Muscle layer of duodenum (tissue), 2 donors: ENCODE results near the gene FBLN2.
"Not testable (repeated sequence)": the region's sequence is repeated elsewhere in the genome, so short reads cannot be mapped to it uniquely, and the experiment has no call there.

Experiments
- H3K27ac ChIP-seq: one replicate; pipeline ENCODE4 v1.7.0; 2013; ENCODE audit warnings: mild to moderate bottlenecking, low read length
- H3K27me3 ChIP-seq: one replicate; pipeline ENCODE4 v1.7.0; 2013; ENCODE audit warnings: low read depth, mild to moderate bottlenecking, control low read depth, low read length
- H3K36me3 ChIP-seq, 2 donors: one replicate each; pipeline ENCODE4 v1.7.0; 2013; ENCODE audit warnings: low read length in 2 of 2, control low read depth in 1 of 2, mild to moderate bottlenecking in 1 of 2; ENCODE audit not compliant: insufficient read depth in 2 of 2, control insufficient read depth in 1 of 2
- H3K4me1 ChIP-seq, 2 donors: one replicate each; pipeline ENCODE4 v1.7.0; 2013; ENCODE audit warnings: low read length in 2 of 2, mild to moderate bottlenecking in 2 of 2, control low read depth in 1 of 2, moderate library complexity in 1 of 2; ENCODE audit not compliant: insufficient read depth in 2 of 2, control insufficient read depth in 1 of 2
- H3K4me3 ChIP-seq, 2 donors: one replicate each; pipeline ENCODE4 v1.7.0; 2013; ENCODE audit warnings: low read length in 2 of 2, low read depth in 1 of 2, mild to moderate bottlenecking in 1 of 2
- H3K9me3 ChIP-seq, 2 donors: one replicate each; pipeline ENCODE4 v1.7.0; 2013; ENCODE audit warnings: low read length in 2 of 2, control low read depth in 1 of 2, mild to moderate bottlenecking in 1 of 2; ENCODE audit not compliant: control insufficient read depth in 1 of 2
- donor health status: healthy.

FBLN2 gene

DNA sequence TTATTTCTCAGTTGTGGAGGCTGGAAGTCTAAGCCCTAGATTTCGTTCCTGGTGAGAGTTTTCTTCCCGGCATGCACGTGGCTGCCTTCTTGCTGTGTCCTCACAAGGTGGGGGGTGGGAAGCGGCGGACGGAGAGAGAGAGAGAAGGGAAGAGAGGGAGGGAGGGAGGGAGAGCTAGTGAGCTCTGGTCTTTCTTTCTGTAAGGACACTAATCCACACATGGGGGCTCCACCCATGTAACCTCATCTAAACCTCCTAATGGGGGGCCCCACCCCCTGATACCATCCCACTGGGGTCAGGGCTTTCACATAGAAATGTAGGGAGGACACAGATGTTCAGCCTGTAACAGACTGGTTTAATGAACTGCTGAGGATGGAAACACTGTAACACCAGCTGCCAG lies 7.3 kb downstream of the FBLN2 start:
- H3K27me3 ChIP-seq = peaks cover 5% of the 10 kb centered on the region
- no peak overlapping the region for H3K27ac ChIP-seq
- H3K4me1 ChIP-seq = no peaks in the 10 kb centered on the region
- H3K36me3 ChIP-seq = no peaks in the 10 kb centered on the region
- H3K4me3 ChIP-seq = no peak overlapping the region
- no peaks in the 10 kb centered on the region for H3K9me3 ChIP-seq

DNA sequence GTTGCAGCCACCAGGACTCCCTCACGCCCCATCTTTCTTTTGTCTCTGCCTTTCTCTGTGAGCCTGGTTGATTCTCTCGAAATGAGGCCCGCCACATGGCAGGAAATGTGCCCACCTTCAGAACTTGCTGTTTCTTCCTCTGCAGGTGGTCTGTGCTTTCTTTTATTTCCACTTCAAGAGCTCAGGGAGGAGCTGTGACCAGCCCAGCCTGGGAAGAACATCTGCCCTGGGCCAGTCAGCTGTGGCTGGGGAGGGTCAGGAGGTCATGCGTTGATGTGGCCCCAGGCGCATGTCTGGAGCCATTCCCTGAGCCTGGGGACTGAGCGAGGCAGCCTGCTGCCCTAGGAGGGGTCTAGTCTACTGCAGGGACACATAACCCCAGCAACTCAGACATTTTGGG lies 8.0 kb downstream of the FBLN2 start:
- no peaks in the 10 kb centered on the region for H3K9me3 ChIP-seq
- H3K4me3 ChIP-seq = no peak overlapping the region
- H3K27me3 ChIP-seq = peaks cover 5% of the 10 kb centered on the region
- H3K4me1 ChIP-seq = no peaks in the 10 kb centered on the region
- H3K27ac ChIP-seq = no peak overlapping the region
- no peaks in the 10 kb centered on the region for H3K36me3 ChIP-seq

DNA sequence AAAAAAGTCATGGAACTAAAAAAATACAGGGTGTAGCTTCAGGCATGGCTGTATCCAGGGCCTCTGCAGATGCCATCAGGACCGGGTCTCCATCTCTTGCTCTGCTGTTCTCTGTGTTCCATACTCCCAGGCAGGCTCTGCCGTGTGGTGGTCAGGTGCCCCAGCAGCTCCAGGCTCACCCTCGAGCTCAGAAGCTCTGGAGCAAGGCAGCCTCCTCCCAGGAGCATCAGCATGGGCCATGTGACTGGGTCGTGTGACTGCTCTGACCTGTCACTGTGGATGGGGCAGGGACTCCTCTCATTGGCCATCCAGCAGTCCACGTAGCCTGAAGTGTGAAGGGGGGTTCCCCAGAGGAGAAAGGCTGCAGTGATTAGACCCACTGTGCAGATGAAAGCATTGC lies 8.5 kb downstream of the FBLN2 start:
- no peaks in the 10 kb centered on the region for H3K4me1 ChIP-seq
- no peaks in the 10 kb centered on the region for H3K9me3 ChIP-seq
- H3K36me3 ChIP-seq = no peaks in the 10 kb centered on the region
- H3K27ac ChIP-seq = no peak overlapping the region
- no peak overlapping the region for H3K4me3 ChIP-seq
- peaks cover 5% of the 10 kb centered on the region for H3K27me3 ChIP-seq

DNA sequence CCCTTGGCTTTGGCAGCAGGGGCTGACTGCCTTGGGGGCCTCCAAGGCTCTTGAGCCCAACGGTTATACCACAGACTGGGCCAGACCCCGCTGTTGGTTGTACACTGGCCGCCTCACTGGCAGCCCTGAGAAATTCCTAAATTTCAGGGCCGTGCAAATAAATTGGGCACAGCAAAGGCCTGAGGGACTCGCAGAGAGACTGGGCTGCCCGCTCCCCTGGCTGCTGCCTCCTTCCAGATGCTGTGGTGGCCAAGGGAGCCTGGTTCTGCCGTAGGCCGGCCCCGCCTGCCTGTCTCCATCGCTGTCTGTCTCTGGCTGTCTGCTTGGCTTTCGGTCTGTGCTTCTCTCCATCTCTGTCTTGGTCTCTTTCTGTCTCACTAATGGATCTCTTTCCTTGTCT lies 9.0 kb downstream of the FBLN2 start:
- H3K9me3 ChIP-seq = no peaks in the 10 kb centered on the region
- H3K27ac ChIP-seq = no peak overlapping the region
- H3K36me3 ChIP-seq = no peaks in the 10 kb centered on the region
- H3K4me1 ChIP-seq = no peaks in the 10 kb centered on the region
- H3K4me3 ChIP-seq = no peak overlapping the region
- peaks cover 1% of the 10 kb centered on the region for H3K27me3 ChIP-seq

DNA sequence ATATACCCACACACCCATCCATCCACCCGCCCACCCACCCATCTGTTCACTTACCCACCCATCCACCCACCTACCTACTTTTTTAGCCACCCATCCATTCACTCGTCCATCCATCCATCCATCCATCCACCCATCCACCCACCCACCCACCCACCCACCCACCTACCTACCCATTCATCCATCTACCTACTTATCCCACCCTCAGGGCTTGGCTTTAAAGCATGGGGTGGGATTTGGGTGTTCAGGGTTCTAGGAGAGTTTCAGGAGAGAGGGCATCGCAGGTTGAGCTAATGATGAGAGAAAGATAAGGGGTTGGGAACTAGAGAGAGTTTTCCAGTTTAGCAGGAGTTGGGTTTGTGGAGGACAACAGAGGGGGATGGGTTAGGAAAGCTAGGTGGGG lies 9.7 kb downstream of the FBLN2 start:
- H3K36me3 ChIP-seq = no peaks in the 10 kb centered on the region
- no peaks in the 10 kb centered on the region for H3K4me1 ChIP-seq
- H3K9me3 ChIP-seq = no peaks in the 10 kb centered on the region
- H3K27ac ChIP-seq = no peak overlapping the region
- no peak overlapping the region for H3K4me3 ChIP-seq
- H3K27me3 ChIP-seq = no peaks in the 10 kb centered on the region

DNA sequence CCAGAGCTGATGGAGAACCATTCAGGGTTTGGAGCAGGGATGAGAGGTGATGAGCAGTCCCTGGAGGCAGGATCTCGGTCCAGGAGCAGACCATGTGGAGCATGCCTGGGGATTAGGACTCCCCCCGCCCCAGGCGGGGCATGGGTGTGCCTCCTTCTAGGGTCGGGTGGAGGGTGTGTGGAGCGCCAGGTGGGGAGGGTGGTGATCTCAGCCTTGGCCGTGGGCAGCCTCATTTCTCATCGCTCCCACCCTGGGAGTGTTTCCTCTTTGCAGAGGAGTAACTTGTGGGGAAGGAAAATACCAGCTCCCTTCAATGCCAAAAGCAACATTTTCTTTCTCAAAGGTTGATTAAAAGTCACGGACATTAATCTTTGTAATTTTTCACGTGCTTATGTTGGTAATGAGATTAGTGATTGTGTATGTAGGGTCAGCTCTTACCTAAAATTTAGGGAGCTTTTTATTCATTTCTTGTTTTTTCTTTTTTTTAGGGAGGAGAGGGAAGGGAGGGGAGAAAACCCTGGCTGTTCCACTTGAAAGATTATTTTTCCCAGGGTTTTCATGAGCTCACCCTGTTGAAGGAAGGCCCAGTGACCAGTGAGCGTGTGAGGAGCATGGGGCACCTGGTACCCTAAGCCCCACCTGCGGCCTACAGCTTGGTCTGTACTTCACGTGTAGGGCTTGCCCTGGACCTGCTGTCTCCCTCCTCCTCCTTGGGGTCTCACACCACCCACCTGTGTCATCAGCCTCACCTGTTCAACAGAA lies 11.0 kb downstream of the FBLN2 start:
- no peaks in the 10 kb centered on the region for H3K4me1 ChIP-seq
- no peaks in the 10 kb centered on the region for H3K36me3 ChIP-seq
- no peaks in the 10 kb centered on the region for H3K9me3 ChIP-seq
- H3K27ac ChIP-seq = no peak overlapping the region
- no peaks in the 10 kb centered on the region for H3K27me3 ChIP-seq
- no peak overlapping the region for H3K4me3 ChIP-seq

DNA sequence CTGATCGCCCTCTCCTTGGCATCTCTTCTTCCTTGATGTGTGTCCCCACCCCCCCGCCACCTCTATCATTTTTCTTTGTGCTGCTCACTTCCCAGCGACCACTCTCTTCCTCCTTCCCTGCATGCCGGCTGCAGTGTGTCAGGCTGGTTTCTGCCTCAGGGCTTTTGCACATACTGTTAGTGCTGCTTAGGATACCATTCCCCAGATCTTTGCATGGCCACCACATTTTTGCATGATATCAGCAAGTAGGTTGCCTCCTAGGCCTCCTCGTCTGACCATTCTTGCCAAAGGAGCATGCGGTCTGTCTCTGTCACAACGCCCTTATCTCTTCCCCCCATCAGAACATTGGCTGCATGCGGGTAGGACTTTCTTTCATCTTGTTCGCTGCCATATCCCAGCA lies 12.5 kb downstream of the FBLN2 start:
- no peaks in the 10 kb centered on the region for H3K4me1 ChIP-seq
- no peaks in the 10 kb centered on the region for H3K27me3 ChIP-seq
- H3K4me3 ChIP-seq = no peak overlapping the region
- no peaks in the 10 kb centered on the region for H3K36me3 ChIP-seq
- no peak overlapping the region for H3K27ac ChIP-seq
- H3K9me3 ChIP-seq = no peaks in the 10 kb centered on the region

DNA sequence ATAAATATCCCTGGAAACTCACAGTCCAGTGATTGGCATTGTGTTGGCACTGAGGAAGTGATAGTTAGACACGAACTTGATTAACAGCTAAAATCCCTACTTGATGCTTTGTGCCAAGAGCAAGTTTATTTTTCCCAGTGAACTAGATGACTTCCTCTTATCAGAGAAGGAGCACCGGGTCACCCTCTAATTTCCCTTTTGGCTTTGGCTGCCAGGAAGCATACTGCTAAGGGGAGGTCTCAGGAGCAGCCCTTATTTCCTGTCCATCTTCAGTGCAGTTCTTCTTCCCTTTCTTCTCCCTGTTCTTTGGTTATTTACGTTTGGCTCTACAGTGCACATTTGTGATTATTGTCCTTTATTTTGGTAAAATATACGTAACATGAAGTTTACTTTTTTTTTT lies 13.0 kb downstream of the FBLN2 start:
- Histone ChIP-seq H3K27ac (no peak overlapping the region), H3K4me3 (no peak overlapping the region), H3K9me3 (no peaks in the 10 kb centered on the region), H3K36me3 (no peaks in the 10 kb centered on the region), H3K4me1 (no peaks in the 10 kb centered on the region), H3K27me3 (no peaks in the 10 kb centered on the region)

DNA sequence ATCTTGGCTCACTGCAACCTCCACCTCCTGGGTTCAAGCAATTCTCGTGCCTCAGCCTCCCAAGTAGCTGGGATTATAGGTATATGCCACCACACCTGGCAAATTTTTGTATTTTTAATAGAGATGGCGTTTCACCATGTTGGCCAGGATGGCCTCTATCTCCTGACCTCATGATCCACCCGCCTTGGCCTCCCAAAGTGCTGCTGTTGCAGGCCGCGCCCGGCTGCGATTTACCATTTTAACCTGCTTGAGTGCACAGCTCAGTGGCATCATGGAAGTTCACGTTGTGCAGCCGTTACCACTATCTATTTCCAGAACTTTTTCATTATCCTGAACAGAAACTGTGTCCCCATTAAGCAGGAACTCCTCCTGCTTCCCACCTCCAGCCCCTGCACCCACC lies 13.5 kb downstream of the FBLN2 start:
- not testable (repeated sequence) for H3K27me3 ChIP-seq, H3K36me3 ChIP-seq, H3K27ac ChIP-seq, H3K4me1 ChIP-seq, H3K4me3 ChIP-seq, H3K9me3 ChIP-seq

DNA sequence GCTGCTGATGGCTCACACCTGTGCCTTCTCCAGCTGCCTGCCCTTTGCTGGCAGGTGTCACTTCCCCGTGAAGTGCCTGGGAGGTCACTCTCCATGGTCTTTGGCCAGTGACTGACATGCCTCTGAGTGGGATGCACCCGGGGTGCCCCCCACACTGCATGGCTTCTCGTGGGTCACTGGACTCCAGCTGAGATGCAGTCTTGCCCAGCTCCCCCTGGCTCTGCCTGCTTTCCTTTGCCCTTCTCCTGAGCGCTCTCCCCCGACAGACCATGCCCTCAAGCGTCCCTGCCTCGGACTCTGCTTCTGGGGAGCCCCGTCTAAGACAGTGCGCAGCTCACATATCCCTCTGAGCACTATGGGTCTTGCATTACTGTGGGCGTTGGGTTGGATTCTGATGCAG lies 14.4 kb downstream of the FBLN2 start:
- Histone ChIP-seq H3K9me3 (no peaks in the 10 kb centered on the region), H3K27ac (no peak overlapping the region), H3K36me3 (no peaks in the 10 kb centered on the region), H3K4me1 (no peaks in the 10 kb centered on the region), H3K27me3 (no peaks in the 10 kb centered on the region), H3K4me3 (no peak overlapping the region)

DNA sequence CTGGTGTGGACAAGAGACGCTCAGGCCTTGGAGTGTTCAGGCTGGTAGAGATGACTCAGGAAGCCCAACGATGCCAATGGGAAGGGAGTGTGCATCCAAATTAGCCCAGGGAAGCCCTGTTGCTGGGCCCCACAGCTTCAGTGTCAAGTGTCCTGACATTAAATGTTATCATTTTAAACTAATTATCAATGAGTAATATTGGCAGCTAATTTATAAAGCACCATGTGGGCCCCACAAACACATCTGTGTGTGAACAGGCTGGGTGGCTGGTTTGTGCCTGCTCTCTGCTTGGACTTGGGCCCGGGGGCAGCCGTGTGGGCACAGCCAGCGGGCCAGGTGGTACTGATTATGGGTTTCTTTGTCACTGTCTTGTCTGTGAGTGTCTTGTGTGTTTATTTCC lies 15.0 kb downstream of the FBLN2 start:
- Histone ChIP-seq H3K27ac (no peak overlapping the region), H3K4me3 (no peak overlapping the region), H3K9me3 (no peaks in the 10 kb centered on the region), H3K36me3 (no peaks in the 10 kb centered on the region), H3K27me3 (no peaks in the 10 kb centered on the region), H3K4me1 (no peaks in the 10 kb centered on the region)
